Mesothelial cell of epicardium (in vitro differentiated cells): ENCODE measurements around the gene FLT4. TPM values are rescaled to one million over a fixed set of nuclear protein-coding genes. Genes with fewer than 3 reads are reported as not detected.

ENCODE experiments used
- DNase-seq, 2 experiments: peaks; one replicate each; pipeline ENCODE4 v3.0.0; 2021; ENCODE audit warnings: low spot score in 2 of 2; ENCODE audit not compliant: unreplicated experiment in 2 of 2
- H3K27ac Mint-ChIP-seq: 2 replicates; pipeline ENCODE4 v1.8.0; 2021; ENCODE audit warnings: mixed read lengths
- H3K27me3 Mint-ChIP-seq: 2 replicates; pipeline ENCODE4 v1.8.0; 2021; ENCODE audit warnings: low read depth, mixed read lengths
- H3K36me3 Mint-ChIP-seq: 2 replicates; pipeline ENCODE4 v1.8.0; 2021; ENCODE audit warnings: mixed read lengths
- H3K4me1 Mint-ChIP-seq: 2 replicates; pipeline ENCODE4 v1.8.0; 2021; ENCODE audit warnings: mixed read lengths
- H3K4me3 Mint-ChIP-seq: 2 replicates; pipeline ENCODE4 v1.8.0; 2021; ENCODE audit warnings: mild to moderate bottlenecking, moderate library complexity, mixed read lengths
- H3K9me3 Mint-ChIP-seq: 2 replicates; pipeline ENCODE4 v1.8.0; 2021; ENCODE audit warnings: mixed read lengths
- CTCF ChIP-seq: fragments of 200-600 bp; sonication (generic); IDR thresholded peaks from one replicate; pipeline ENCODE4 v1.5.0; 2021; ENCODE audit warnings: antibody characterized with exemption; ENCODE audit not compliant: unreplicated experiment
- total RNA-seq: library from RNA; stranded (reverse); gene quantifications from 3 replicates; pipeline ENCODE4 v1.2.1, GENCODE V29; 2021

The FLT4 gene
- total RNA-seq, 1 donor from 2014 or later, result 1.8 TPM

GRCh38 chr5:180637962-180638680 lies 11.3 kb downstream of the FLT4 start:
- H3K27me3 Mint-ChIP-seq, result peaks cover 43% of the 10 kb centered on the region
- H3K4me1 Mint-ChIP-seq, result no peaks in the 10 kb centered on the region
- no peak overlapping the region for H3K27ac Mint-ChIP-seq
- H3K9me3 Mint-ChIP-seq, result no peaks in the 10 kb centered on the region
- no peaks in the 10 kb centered on the region for H3K36me3 Mint-ChIP-seq
- no peak for TF ChIP-seq CTCF
- H3K4me3 Mint-ChIP-seq, result no peak overlapping the region
- DNase-seq, result peak in 1 of 2 experiments; percentile 12

- H3K27ac Mint-ChIP-seq, result no peak overlapping the region
- H3K36me3 Mint-ChIP-seq, result no peaks in the 10 kb centered on the region
- no peak overlapping the region for H3K4me3 Mint-ChIP-seq
- peak in 1 of 2 experiments; percentile 10 for DNase-seq
- H3K4me1 Mint-ChIP-seq, result peaks cover 2% of the 10 kb centered on the region
- TF ChIP-seq CTCF, result no peak
- H3K9me3 Mint-ChIP-seq, result no peaks in the 10 kb centered on the region
- peaks cover 33% of the 10 kb centered on the region for H3K27me3 Mint-ChIP-seq
Observed at GRCh38 chr5:180636403-180637075, 12.9 kb downstream of the FLT4 start.

- no peak for DNase-seq
Observed at GRCh38 chr5:180636016-180636402, 13.4 kb downstream of the FLT4 start.

GRCh38 chr5:180633283-180634177 lies 15.9 kb downstream of the FLT4 start:
- H3K27me3 Mint-ChIP-seq, result peaks cover 26% of the 10 kb centered on the region
- H3K4me3 Mint-ChIP-seq, result no peak overlapping the region
- DNase-seq, result peak in 1 of 2 experiments; percentile 2
- no peaks in the 10 kb centered on the region for H3K9me3 Mint-ChIP-seq
- no peak for TF ChIP-seq CTCF
- peaks cover 2% of the 10 kb centered on the region for H3K4me1 Mint-ChIP-seq
- no peaks in the 10 kb centered on the region for H3K36me3 Mint-ChIP-seq
- H3K27ac Mint-ChIP-seq, result no peak overlapping the region

More at GRCh38 chr5:180636016-180636402, 13.4 kb downstream of the FLT4 start:
- Mint-ChIP-seq H3K36me3 (no peaks in the 10 kb centered on the region), H3K9me3 (no peaks in the 10 kb centered on the region), H3K27me3 (peaks cover 33% of the 10 kb centered on the region), H3K4me3 (no peak overlapping the region), H3K4me1 (peaks cover 2% of the 10 kb centered on the region), H3K27ac (no peak overlapping the region)
- no peak for TF ChIP-seq CTCF

GRCh38 chr5:180632768-180633167 lies 16.6 kb downstream of the FLT4 start:
- Mint-ChIP-seq H3K27me3 (peaks cover 20% of the 10 kb centered on the region), H3K36me3 (no peaks in the 10 kb centered on the region), H3K4me1 (peaks cover 2% of the 10 kb centered on the region), H3K27ac (no peak overlapping the region), H3K9me3 (no peaks in the 10 kb centered on the region), H3K4me3 (no peak overlapping the region)
- no peak for DNase-seq
- no peak for TF ChIP-seq CTCF
